Heart left ventricle (tissue), 16 donors: ENCODE results near the gene CLK3. TPM values are rescaled to one million over a fixed set of nuclear protein-coding genes. Genes with fewer than 3 reads are reported as not detected.

Experiments used
- ATAC-seq, 4 donors: fragments of 200-7000 bp; cut with Tn5 transposase; one replicate each; pipeline ENCODE4 v1.9.1; 2020 to 2022; ENCODE audit warnings: moderate library complexity in 4 of 4, mild to moderate bottlenecking in 3 of 4, moderate number of reproducible peaks in 1 of 4
- DNase-seq, 5 donors: peaks; one replicate each; pipeline ENCODE4 v3.0.0-alpha.2; 2020
- H3K27ac ChIP-seq, 12 donors: fragments of 200-600 bp; sonication (generic) in 4 of 12; one replicate each; pipeline versions ENCODE4 v1.5.0 to v1.8.0; 2016 to 2022; ENCODE audit warnings: mild to moderate bottlenecking in 2 of 12
- H3K27me3 ChIP-seq, 9 donors: fragments of 200-600 bp; sonication (generic) in 2 of 9; one replicate each; pipeline versions ENCODE4 v1.5.1 to v1.8.0; 2016 to 2022; ENCODE audit warnings: mild to moderate bottlenecking in 3 of 9
- H3K36me3 ChIP-seq, 9 donors: fragments of 200-600 bp; sonication (generic) in 2 of 9; one replicate each; pipeline versions ENCODE4 v1.5.0 to v1.8.0; 2018 to 2022; ENCODE audit warnings: mild to moderate bottlenecking in 2 of 9
- H3K4me1 ChIP-seq, 12 donors: fragments of 200-600 bp; sonication (generic) in 4 of 12; one replicate each; pipeline versions ENCODE4 v1.5.0 to v1.8.0; 2016 to 2022; ENCODE audit warnings: mild to moderate bottlenecking in 3 of 12
- H3K4me3 ChIP-seq, 12 donors: fragments of 200-600 bp; sonication (generic) in 4 of 12; one replicate each; pipeline versions ENCODE4 v1.5.0 to v1.8.0; 2017 to 2022; ENCODE audit warnings: mild to moderate bottlenecking in 9 of 12, moderate library complexity in 4 of 12
- H3K9me3 ChIP-seq, 12 donors: fragments of 200-600 bp; sonication (generic) in 4 of 12; one replicate each; pipeline versions ENCODE4 v1.5.0 to v1.8.0; 2016 to 2022; ENCODE audit warnings: mild to moderate bottlenecking in 1 of 12
- CTCF ChIP-seq, 12 donors: fragments of 200-600 bp; sonication (generic) in 4 of 12; IDR thresholded peaks; one replicate each; pipeline versions ENCODE4 v1.5.0 to v1.8.0; 2018 to 2022; ENCODE audit warnings: antibody characterized with exemption in 12 of 12, mild to moderate bottlenecking in 5 of 12
- POLR2A ChIP-seq, 2 donors: fragments of 450-650 bp; IDR thresholded peaks; one replicate each; pipeline ENCODE4 v1.6.1; 2017; ENCODE audit warnings: antibody characterized with exemption in 2 of 2, mild to moderate bottlenecking in 2 of 2, moderate library complexity in 2 of 2
- WGBS, 4 donors: extraction: QIAGEN DNeasy Blood & Tissue Kit in 2 of 4; methylation state at CpG; one replicate each; pipeline versions ENCODE4 v1.1.5 to v1.1.7; 2013 to 2018; 5-methylcytosine and 5-hydroxymethylcytosine counted together
- intact Hi-C, 10 donors: fragments of 100-400 bp; cut with DNase I; formaldehyde crosslinking; loops; one replicate each; pipeline versions ENCODE4 v1.11.1 to v1.14.2; 2022
- polyA plus RNA-seq, 2 donors: library from polyadenylated mRNA; stranded (reverse); fragments of 200-250 nt; gene quantifications; one replicate each; pipeline ENCODE4 v1.2.3, GENCODE V29; 2013
- total RNA-seq, 9 donors: library from RNA; depleted of rRNA in 2 of 9; stranded (reverse); fragments of >200 nt in 2 of 9; fragmentation: NEBNext Ultra II Directional in 3 of 9; extraction: Animal tissue kit (Norgen Biotek cat#: 25700) in 3 of 9; gene quantifications; one replicate each; pipeline versions ENCODE4 v1.1.0 to v1.2.4, GENCODE V29; 2016 to 2023
- donor health status: ischemic (EF 13 %, LVEDD 7.1; RV severe dilation, severe dysfunction).
- donor health status: healthy with polysubstance abuse.
- donor health status: DM: no; HTN: yes; CAD: no.
- donor health status: DM: no; HTN: no; CAD: no.
- donor health status: ischemic (EF 25% LVEDD 6.9; RV normal size, moderate dysfunction).
- donor health status: ischemic (EF 25% LVEDD 5.7; RV mildly dilated, moderate dysfunction).
- donor health status: healthy.
- donor health status: DM: yes; HTN: yes; CAD: no.
- donor health status: ischemic (EF 35%, LVEDD 5.7; RV mildly dilated, moderate dysfunction).
- donor health status: nonischemic (EF 11% LVEDD 7.7; RV severe dilation, severe dysfunction).
- donor health status: DM: yes; HTN: yes; CAD: no.
- donor health status: PGD.
- donor health status: ischemic (EF 29% LVEDD 5.4; RV normal size, mild dysfunction).
- donor health status: nonischemic (EF 23%, LVEDD 6.1; RV moderate dilation, normal function).

The CLK3 gene
- total and polyA plus RNA-seq, 11 donors, result 31.0 to 75.9 (median 48.5) TPM

GRCh38 chr15:74580538-74581350 lies 34.9 kb upstream of the CLK3 start:
- H3K4me3 ChIP-seq, result no peak overlapping the region
- TF ChIP-seq CTCF (IDR thresholded peaks at IDR 0.05) (no peak), POLR2A (IDR thresholded peaks at IDR 0.05) (no peak)
- H3K4me1 ChIP-seq, result peaks cover 0 to 7% (median 0%) of the 10 kb centered on the region in 12 donors
- no peak overlapping the region for H3K27ac ChIP-seq
- DNase-seq (peak in 1 of 5 donors; percentile 7), ATAC-seq (no peak)
- intact Hi-C loops, result no loop called here
- no peaks in the 10 kb centered on the region for H3K9me3 ChIP-seq
- peaks cover 0 to 35% (median 5%) of the 10 kb centered on the region in 9 donors for H3K36me3 ChIP-seq
- H3K27me3 ChIP-seq, result no peaks in the 10 kb centered on the region
- 89 to 94% (median 92%) methylated on average over 7 of the region's 7 CpGs for WGBS, 4 donors

- DNase-seq (no peak), ATAC-seq (no peak)
- H3K9me3 ChIP-seq, result no peaks in the 10 kb centered on the region
- 82 to 90% (median 87%) methylated on average over 2 of the region's 2 CpGs for WGBS, 4 donors
- intact Hi-C loops, result no loop called here
- TF ChIP-seq CTCF (IDR thresholded peaks at IDR 0.05) (no peak), POLR2A (IDR thresholded peaks at IDR 0.05) (no peak)
- no peak overlapping the region for H3K4me3 ChIP-seq
- H3K27ac ChIP-seq, result no peak overlapping the region
- H3K27me3 ChIP-seq, result no peaks in the 10 kb centered on the region
- H3K36me3 ChIP-seq, result peaks cover 0 to 20% (median 0%) of the 10 kb centered on the region in 9 donors
- peaks cover 0 to 18% (median 6%) of the 10 kb centered on the region in 12 donors for H3K4me1 ChIP-seq
Measured at GRCh38 chr15:74584204-74584603, 31.4 kb upstream of the CLK3 start.

GRCh38 chr15:74584779-74585178 lies 30.9 kb upstream of the CLK3 start:
- no peak overlapping the region for H3K4me3 ChIP-seq
- H3K4me1 ChIP-seq, result peaks cover 0 to 19% (median 6%) of the 10 kb centered on the region in 12 donors
- no peak for DNase-seq
- TF ChIP-seq POLR2A (IDR thresholded peaks at IDR 0.05) (no peak), CTCF (IDR thresholded peaks at IDR 0.05) (no peak)
- H3K9me3 ChIP-seq, result no peaks in the 10 kb centered on the region
- intact Hi-C loops, result no loop called here
- no peak overlapping the region for H3K27ac ChIP-seq
- WGBS, 4 donors, result 81 to 85% (median 82%) methylated on average over 4 of the region's 4 CpGs
- H3K27me3 ChIP-seq, result no peaks in the 10 kb centered on the region
- no peak for ATAC-seq
- H3K36me3 ChIP-seq, result peaks cover 0 to 17% (median 0%) of the 10 kb centered on the region in 9 donors

- H3K9me3 ChIP-seq, result no peaks in the 10 kb centered on the region
- no peak for ATAC-seq
- TF ChIP-seq POLR2A (IDR thresholded peaks at IDR 0.05) (no peak), CTCF (IDR thresholded peaks at IDR 0.05) (no peak)
- 31 to 40% (median 34%) methylated on average over 3 of the region's 3 CpGs for WGBS, 4 donors
- intact Hi-C loops, result no loop called here
- H3K27me3 ChIP-seq, result no peaks in the 10 kb centered on the region
- peaks cover 0 to 17% (median 2%) of the 10 kb centered on the region in 9 donors for H3K36me3 ChIP-seq
- no peak for DNase-seq
- no peak overlapping the region for H3K4me3 ChIP-seq
- peaks cover 0 to 23% (median 6%) of the 10 kb centered on the region in 12 donors for H3K4me1 ChIP-seq
- H3K27ac ChIP-seq, result no peak overlapping the region
Measured at GRCh38 chr15:74585191-74585590, 30.4 kb upstream of the CLK3 start.
